Large intestine (tissue), 3 donors: ENCODE results near the gene ADAM23. TPM values are rescaled to one million over a fixed set of nuclear protein-coding genes. Genes with fewer than 3 reads are reported as not detected.

Experiments used
- DNase-seq, 2 donors: peaks; one replicate each; pipeline versions ENCODE4 v3.0.0 to v3.0.0-alpha.2; 2013
- H3K27ac ChIP-seq: one replicate; pipeline ENCODE4 v1.5.1; 2013; ENCODE audit warnings: low read length
- H3K27me3 ChIP-seq: 2 replicates; pipeline ENCODE4 v1.6.1; 2013; ENCODE audit warnings: low read length; ENCODE audit not compliant: control insufficient read depth, insufficient read depth
- H3K36me3 ChIP-seq: 2 replicates; pipeline ENCODE4 v1.6.1; 2013; ENCODE audit warnings: low read length; ENCODE audit not compliant: control insufficient read depth, insufficient read depth
- H3K4me1 ChIP-seq: one replicate; pipeline ENCODE4 v1.6.1; 2013; ENCODE audit warnings: low read length; ENCODE audit not compliant: control insufficient read depth, insufficient read depth
- H3K4me3 ChIP-seq: one replicate; pipeline ENCODE4 v1.5.1; 2013; ENCODE audit warnings: low read length
- H3K9me3 ChIP-seq: one replicate; pipeline ENCODE4 v1.6.1; 2013; ENCODE audit warnings: mild to moderate bottlenecking, low read depth, low read length, moderate library complexity; ENCODE audit not compliant: control insufficient read depth
- WGBS: methylation state at CpG from one replicate; pipeline ENCODE4 v1.1.5; 2013; ENCODE audit warnings: low lambda C conversion rate; ENCODE audit not compliant: insufficient coverage; 5-methylcytosine and 5-hydroxymethylcytosine counted together
- polyA plus RNA-seq: library from polyadenylated mRNA; unstranded; fragments of 120-200 nt; gene quantifications from one replicate; pipeline ENCODE4 v1.2.1, GENCODE V29; 2013

ADAM23 gene
- polyA plus RNA-seq, 1 donor = 3.3 TPM

DNA sequence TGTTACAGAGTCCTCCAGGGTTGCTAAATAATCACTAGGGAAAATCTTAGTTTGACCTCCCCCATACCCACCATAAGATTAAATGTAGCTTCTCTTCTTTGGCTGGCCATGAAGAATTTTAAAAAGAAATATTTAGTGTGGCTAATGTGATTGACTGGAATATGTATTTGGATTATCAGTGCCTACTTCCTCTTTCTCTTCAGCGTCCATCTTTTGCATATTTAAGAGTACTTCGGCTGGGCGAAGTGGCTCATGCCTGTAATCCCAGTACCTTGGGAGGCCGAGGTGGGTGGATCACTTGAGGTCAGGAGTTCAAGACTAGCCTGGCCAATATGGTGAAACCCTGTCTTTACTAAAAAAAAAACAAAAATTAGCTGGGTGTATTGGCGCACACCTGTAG lies 28.8 kb downstream of the ADAM23 start:
- H3K4me1 ChIP-seq = no peaks in the 10 kb centered on the region
- H3K36me3 ChIP-seq = no peaks in the 10 kb centered on the region
- H3K9me3 ChIP-seq = no peaks in the 10 kb centered on the region
- no CpG with 5 or more reads among the region's 5 CpGs for WGBS
- DNase-seq = no peak
- H3K4me3 ChIP-seq = no peak overlapping the region
- H3K27ac ChIP-seq = no peak overlapping the region
- no peaks in the 10 kb centered on the region for H3K27me3 ChIP-seq

DNA sequence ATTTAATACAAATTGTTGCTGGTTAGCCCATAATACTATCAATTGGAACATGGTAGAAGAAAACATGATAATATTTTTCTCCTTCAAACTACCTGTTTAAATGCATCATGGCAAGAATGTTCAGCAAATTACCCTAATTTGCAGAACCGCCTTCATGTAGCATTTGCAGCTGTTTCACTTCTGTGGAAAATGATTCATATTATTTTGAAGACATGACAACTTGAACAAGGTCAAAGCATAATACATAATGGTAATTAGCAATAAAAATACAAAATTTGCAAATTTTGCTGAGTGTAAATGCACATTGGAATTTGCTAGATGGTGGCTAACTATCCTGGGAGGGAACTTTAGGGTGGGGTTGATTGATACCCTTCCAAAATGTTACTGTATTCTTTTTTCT lies 30.8 kb downstream of the ADAM23 start:
- DNase-seq = no peak
- H3K36me3 ChIP-seq = no peaks in the 10 kb centered on the region
- no peak overlapping the region for H3K27ac ChIP-seq
- no peaks in the 10 kb centered on the region for H3K9me3 ChIP-seq
- H3K4me3 ChIP-seq = no peak overlapping the region
- H3K27me3 ChIP-seq = no peaks in the 10 kb centered on the region
- WGBS = no CpG with 5 or more reads among the region's 1 CpG
- H3K4me1 ChIP-seq = no peaks in the 10 kb centered on the region

DNA sequence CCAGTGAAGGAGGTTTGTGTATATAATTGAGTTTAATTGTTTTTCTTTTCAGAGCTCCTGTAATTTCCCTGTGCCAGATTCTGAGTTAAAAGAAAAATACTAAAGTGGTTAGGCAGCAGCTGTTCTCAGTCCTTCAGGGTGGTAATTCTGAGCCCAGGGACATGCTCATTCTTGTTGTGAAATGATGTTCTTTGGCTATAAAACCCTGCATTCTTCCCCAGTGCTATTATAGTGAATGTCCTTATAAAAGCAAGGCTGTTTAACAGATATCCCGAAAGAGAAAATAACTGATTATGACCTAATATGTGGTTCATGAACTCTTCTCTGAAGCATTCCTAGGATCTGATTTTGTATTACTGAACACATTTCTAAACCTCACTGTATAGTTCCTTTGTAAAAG lies 34.0 kb downstream of the ADAM23 start:
- Histone ChIP-seq H3K4me3 (no peak overlapping the region), H3K9me3 (no peaks in the 10 kb centered on the region), H3K4me1 (no peaks in the 10 kb centered on the region), H3K27ac (no peak overlapping the region), H3K36me3 (no peaks in the 10 kb centered on the region), H3K27me3 (no peaks in the 10 kb centered on the region)
- no CpG with 5 or more reads among the region's 1 CpG for WGBS
- no peak for DNase-seq

DNA sequence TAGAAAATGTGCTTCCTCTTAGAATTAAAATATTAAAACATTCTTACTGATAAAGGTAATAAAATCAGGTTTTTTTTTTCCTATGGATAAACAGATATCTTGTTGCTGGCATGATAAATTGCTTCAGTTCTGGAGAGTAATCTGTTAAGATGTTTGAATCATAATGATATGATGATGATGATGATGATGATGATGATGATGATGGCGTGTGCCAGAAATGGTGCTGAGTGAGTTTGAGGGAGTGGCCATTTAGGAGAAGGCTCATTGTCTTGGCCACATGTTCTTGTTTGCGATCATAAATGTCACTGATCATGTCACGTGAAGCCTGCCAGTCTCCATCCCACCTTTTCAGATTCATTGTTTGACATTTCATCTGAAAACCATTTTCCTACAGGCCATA lies 35.0 kb downstream of the ADAM23 start:
- Histone ChIP-seq H3K27me3 (no peaks in the 10 kb centered on the region), H3K27ac (no peak overlapping the region), H3K36me3 (no peaks in the 10 kb centered on the region), H3K4me3 (no peak overlapping the region), H3K4me1 (no peaks in the 10 kb centered on the region), H3K9me3 (no peaks in the 10 kb centered on the region)
- WGBS = 75% methylated on average over 2 of the region's 3 CpGs
- no peak for DNase-seq

DNA sequence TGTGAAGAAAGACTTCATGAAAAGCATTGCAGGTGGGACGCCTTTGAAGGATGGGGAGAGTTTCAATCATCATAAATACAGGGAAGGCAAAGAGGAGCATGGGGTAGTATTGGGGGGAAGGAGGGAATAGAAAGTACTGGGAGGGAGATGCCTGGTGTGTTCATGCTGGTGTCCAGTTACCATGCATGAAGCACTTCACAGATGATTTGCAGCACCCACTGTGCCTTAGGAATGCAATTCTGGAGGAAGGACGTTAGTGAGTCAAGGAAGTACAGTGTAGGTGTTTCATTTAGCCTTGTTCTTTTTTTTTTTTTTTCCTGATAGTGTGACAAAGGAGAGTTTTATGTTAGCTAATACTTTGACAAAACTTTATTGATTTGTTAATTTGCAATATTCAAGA lies 36.8 kb downstream of the ADAM23 start:
- DNase-seq = no peak
- Histone ChIP-seq H3K27ac (no peak overlapping the region), H3K27me3 (no peaks in the 10 kb centered on the region), H3K36me3 (no peaks in the 10 kb centered on the region), H3K4me3 (no peak overlapping the region), H3K4me1 (no peaks in the 10 kb centered on the region), H3K9me3 (no peaks in the 10 kb centered on the region)
- WGBS = 28% methylated on average over 2 of the region's 2 CpGs

DNA sequence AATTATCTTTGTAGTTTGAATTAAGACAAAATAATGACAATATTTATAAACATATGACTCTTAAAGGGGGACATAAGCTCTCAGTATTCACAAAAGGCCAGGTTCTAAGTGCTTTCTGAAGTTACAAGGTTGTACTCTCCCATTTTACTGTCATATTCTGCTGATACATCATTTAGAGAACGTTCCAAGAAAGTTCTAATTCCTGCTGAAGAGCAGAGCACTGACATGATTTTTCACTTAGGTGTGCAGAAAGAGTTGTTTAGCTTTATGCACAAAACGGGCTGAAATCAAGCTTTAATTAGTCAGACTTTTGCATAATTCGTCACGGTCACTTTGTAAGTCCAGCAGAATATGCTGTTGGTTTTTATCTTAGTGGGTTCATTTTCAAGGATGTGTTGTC lies 37.3 kb downstream of the ADAM23 start:
- H3K36me3 ChIP-seq = no peaks in the 10 kb centered on the region
- no peaks in the 10 kb centered on the region for H3K27me3 ChIP-seq
- no peak for DNase-seq
- no CpG with 5 or more reads among the region's 4 CpGs for WGBS
- H3K4me3 ChIP-seq = no peak overlapping the region
- no peaks in the 10 kb centered on the region for H3K9me3 ChIP-seq
- no peak overlapping the region for H3K27ac ChIP-seq
- no peaks in the 10 kb centered on the region for H3K4me1 ChIP-seq

DNA sequence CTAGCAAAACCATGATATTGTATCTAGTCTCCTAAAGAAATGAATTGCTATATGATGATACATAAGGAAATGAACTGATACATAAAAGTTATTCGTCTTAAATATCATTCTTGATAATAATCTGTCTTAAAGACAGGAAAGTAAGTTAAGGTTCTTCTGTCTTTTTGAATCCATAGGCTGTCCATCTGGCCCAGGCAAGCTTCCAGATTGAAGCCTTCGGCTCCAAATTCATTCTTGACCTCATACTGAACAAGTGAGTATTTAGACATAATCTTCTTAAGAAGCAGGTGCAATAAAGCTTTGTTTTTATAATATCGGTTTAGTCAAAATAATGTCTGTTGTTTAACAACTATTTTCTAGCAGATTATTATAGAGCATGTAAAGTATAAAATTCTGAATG lies 37.7 kb downstream of the ADAM23 start:
- Histone ChIP-seq H3K4me1 (no peaks in the 10 kb centered on the region), H3K9me3 (no peaks in the 10 kb centered on the region), H3K4me3 (no peak overlapping the region), H3K27me3 (no peaks in the 10 kb centered on the region), H3K36me3 (no peaks in the 10 kb centered on the region), H3K27ac (no peak overlapping the region)
- DNase-seq = no peak
- WGBS = 95% methylated on average over 2 of the region's 3 CpGs

DNA sequence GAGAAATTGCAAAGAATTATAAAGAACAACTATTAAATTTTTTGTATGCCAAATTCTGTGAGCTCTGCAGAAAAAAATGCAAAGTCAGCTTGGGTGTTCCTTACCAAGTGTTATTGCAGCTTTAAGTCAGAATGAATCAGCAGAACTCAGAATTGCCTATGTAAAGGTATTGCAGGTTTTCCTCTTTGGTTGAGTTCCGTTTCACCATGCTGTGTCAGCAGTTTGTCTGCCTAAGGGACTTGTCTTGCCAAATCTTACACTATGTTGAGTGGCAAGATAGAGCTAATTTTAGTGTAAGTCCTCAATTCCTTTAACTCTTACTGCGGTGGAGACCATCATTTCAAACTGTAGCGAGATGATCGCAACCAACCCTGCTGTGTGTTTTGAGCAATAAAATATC lies 38.8 kb downstream of the ADAM23 start:
- no peak for DNase-seq

DNA sequence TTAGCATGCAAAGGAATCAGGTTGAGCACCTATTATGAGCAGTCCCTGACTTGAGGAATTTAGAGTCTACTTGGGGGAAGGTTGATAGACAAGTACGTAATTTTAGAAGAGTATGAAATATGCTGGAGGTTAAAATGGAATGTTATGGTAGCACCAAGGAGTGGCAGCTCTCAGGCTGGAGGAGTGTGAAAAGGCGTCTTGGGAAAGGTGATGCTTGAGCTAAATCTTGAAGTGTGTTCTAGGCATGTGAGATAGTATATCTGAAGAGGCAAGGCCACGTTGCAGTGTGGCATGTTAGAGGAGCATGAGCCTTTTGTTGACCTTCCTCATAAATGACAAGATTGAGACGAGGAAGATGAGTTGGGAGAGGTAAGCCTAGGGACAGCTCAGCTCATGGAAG lies 39.3 kb downstream of the ADAM23 start:
- no peak for DNase-seq
- no peak overlapping the region for H3K4me3 ChIP-seq
- no peak overlapping the region for H3K27ac ChIP-seq
- no peaks in the 10 kb centered on the region for H3K9me3 ChIP-seq
- H3K4me1 ChIP-seq = no peaks in the 10 kb centered on the region
- H3K36me3 ChIP-seq = no peaks in the 10 kb centered on the region
- WGBS = 100% methylated on average over 1 of the region's 4 CpGs
- H3K27me3 ChIP-seq = no peaks in the 10 kb centered on the region

More for the DNA sequence above, 38.8 kb downstream of the ADAM23 start:
- H3K4me1 ChIP-seq = no peaks in the 10 kb centered on the region
- H3K36me3 ChIP-seq = no peaks in the 10 kb centered on the region
- H3K27me3 ChIP-seq = no peaks in the 10 kb centered on the region
- no peaks in the 10 kb centered on the region for H3K9me3 ChIP-seq
- H3K27ac ChIP-seq = no peak overlapping the region
- whole genome bisulfite sequencing = no CpG with 5 or more reads among the region's 4 CpGs
- no peak overlapping the region for H3K4me3 ChIP-seq

DNA sequence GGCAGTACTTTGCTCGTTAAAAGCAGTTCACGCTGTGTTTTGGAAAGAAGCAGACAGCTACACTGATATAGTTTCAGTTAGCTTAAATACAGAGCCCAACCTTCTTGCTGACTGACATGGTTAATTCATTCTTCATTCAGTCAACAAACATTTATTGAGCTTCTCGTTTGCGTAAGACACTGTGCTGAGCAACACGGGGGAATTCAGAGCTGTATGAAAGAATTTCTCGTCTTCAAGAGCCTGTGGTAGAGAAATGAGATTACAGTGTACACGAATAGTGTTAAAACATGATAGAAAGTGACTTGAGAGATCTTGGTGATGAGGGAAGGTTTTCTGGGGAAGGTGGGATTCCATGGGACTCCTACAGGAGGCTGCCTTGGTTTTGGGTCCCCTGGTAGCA lies 44.7 kb downstream of the ADAM23 start:
- no peaks in the 10 kb centered on the region for H3K4me1 ChIP-seq
- no peaks in the 10 kb centered on the region for H3K36me3 ChIP-seq
- no peak for DNase-seq
- 80% methylated on average over 1 of the region's 7 CpGs for WGBS
- no peak overlapping the region for H3K4me3 ChIP-seq
- no peaks in the 10 kb centered on the region for H3K9me3 ChIP-seq
- H3K27me3 ChIP-seq = no peaks in the 10 kb centered on the region
- H3K27ac ChIP-seq = no peak overlapping the region

DNA sequence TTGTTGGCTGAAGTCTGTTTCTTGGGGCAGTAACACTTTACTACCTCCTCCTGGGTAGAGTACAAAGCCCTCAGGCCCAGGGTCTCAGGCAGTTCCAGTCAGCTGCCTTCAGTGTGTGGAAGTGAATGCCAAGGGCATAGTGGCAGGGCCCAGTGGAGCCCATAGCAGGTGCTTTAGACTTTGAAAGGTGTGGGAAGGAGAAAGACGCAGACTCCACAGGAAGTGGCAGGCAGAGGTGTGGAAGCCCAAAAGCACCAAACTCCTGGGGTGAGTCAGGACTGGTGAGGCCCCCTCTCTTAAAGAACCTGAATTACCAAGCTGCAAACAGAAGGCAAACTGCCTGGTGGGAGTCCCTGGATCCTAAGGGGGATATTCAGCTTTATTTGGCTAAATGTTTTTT lies 45.3 kb downstream of the ADAM23 start:
- no peak overlapping the region for H3K4me3 ChIP-seq
- H3K4me1 ChIP-seq = no peaks in the 10 kb centered on the region
- H3K9me3 ChIP-seq = no peaks in the 10 kb centered on the region
- DNase-seq = no peak
- no peak overlapping the region for H3K27ac ChIP-seq
- no peaks in the 10 kb centered on the region for H3K36me3 ChIP-seq
- no CpG with 5 or more reads among the region's 1 CpG for WGBS
- H3K27me3 ChIP-seq = no peaks in the 10 kb centered on the region
